Activated T-helper 1 cell treated with anti-CD3 and anti-CD28 coated beads, Interleukin-12 subunit alpha, Interleukin-12 subunit beta, Interleukin-2, Interleukin-4 antibody, amounts not matched to agents 30 ng/mL and 10 ng/mL and 1 ng/mL, durations not matched to agents 14 hours and 24 hours and 36 hours (primary cell): ENCODE measurements around the gene SGCD. TPM values are rescaled to one million over a fixed set of nuclear protein-coding genes. Genes with fewer than 3 reads are reported as not detected.

Experiments used
- DNase-seq: peaks from one replicate; pipeline ENCODE4 v3.0.0; 2021; ENCODE audit warnings: low spot score
- H3K27ac Mint-ChIP-seq: one replicate; pipeline ENCODE4 v1.8.0; 2021; ENCODE audit warnings: mild to moderate bottlenecking, mixed read lengths
- H3K27me3 Mint-ChIP-seq: one replicate; pipeline ENCODE4 v1.8.0; 2022; ENCODE audit warnings: mild to moderate bottlenecking, moderate library complexity, mixed read lengths; ENCODE audit not compliant: insufficient read depth
- H3K36me3 Mint-ChIP-seq: one replicate; pipeline ENCODE4 v1.8.0; 2021; ENCODE audit warnings: low read depth, mixed read lengths
- H3K4me1 Mint-ChIP-seq: one replicate; pipeline ENCODE4 v1.8.0; 2021; ENCODE audit warnings: low read depth, mixed read lengths
- H3K4me3 Mint-ChIP-seq: one replicate; pipeline ENCODE4 v1.8.0; 2021; ENCODE audit warnings: mild to moderate bottlenecking, moderate library complexity, mixed read lengths
- H3K9me3 Mint-ChIP-seq: one replicate; pipeline ENCODE4 v1.8.0; 2021; ENCODE audit warnings: mixed read lengths
- intact Hi-C: fragments of 100-400 bp; cut with micrococcal nuclease; formaldehyde crosslinking; loops from one replicate; pipeline ENCODE4 v1.15.1; 2024
- total RNA-seq: library from RNA; stranded (reverse); gene quantifications from 2 replicates; pipeline ENCODE4 v1.2.3, GENCODE V29; 2022

SGCD gene
- not detected in 2 replicates for total RNA-seq

- Mint-ChIP-seq H3K4me1 (no peaks in the 10 kb centered on the region), H3K9me3 (no peaks in the 10 kb centered on the region), H3K36me3 (no peaks in the 10 kb centered on the region), H3K27me3 (peaks cover 21% of the 10 kb centered on the region), H3K27ac (no peak within 1 kb of the TSS), H3K4me3 (no peak within 1 kb of the TSS)
- intact Hi-C loops, result no loop called here
- DNase-seq, result no peak
Measured at GRCh38 chr5:156326718-156327259, at the start of gene SGCD. Gene SGCD (plus strand): TSS chr5:156327164.

- Mint-ChIP-seq H3K27me3 (peaks cover 5% of the 10 kb centered on the region), H3K4me1 (no peaks in the 10 kb centered on the region)
- intact Hi-C loops, result no loop called here
Measured at GRCh38 chr5:156277290-156277689, 49.7 kb upstream of the SGCD start.

GRCh38 chr5:156295431-156295830, 31.5 kb upstream of the SGCD start:
- no peaks in the 10 kb centered on the region for H3K36me3 Mint-ChIP-seq
- DNase-seq, result no peak
- H3K27me3 Mint-ChIP-seq, result no peaks in the 10 kb centered on the region
- intact Hi-C loops, result no loop called here
- no peaks in the 10 kb centered on the region for H3K4me1 Mint-ChIP-seq
- no peak overlapping the region for H3K4me3 Mint-ChIP-seq
- peaks cover 3% of the 10 kb centered on the region for H3K9me3 Mint-ChIP-seq
- no peak overlapping the region for H3K27ac Mint-ChIP-seq

More at GRCh38 chr5:156277290-156277689, 49.7 kb upstream of the SGCD start:
- no peaks in the 10 kb centered on the region for H3K36me3 Mint-ChIP-seq
- H3K4me3 Mint-ChIP-seq, result no peak overlapping the region
- DNase-seq, result no peak
- no peak overlapping the region for H3K27ac Mint-ChIP-seq
- H3K9me3 Mint-ChIP-seq, result no peaks in the 10 kb centered on the region

- H3K4me1 Mint-ChIP-seq, result no peaks in the 10 kb centered on the region
- peaks cover 2% of the 10 kb centered on the region for H3K27me3 Mint-ChIP-seq
- DNase-seq, result no peak
- no peak overlapping the region for H3K27ac Mint-ChIP-seq
- H3K9me3 Mint-ChIP-seq, result peaks cover 7% of the 10 kb centered on the region
- no peaks in the 10 kb centered on the region for H3K36me3 Mint-ChIP-seq
- intact Hi-C loops, result no loop called here
- H3K4me3 Mint-ChIP-seq, result no peak overlapping the region
Measured at GRCh38 chr5:156310115-156310514, 16.8 kb upstream of the SGCD start.

- Mint-ChIP-seq H3K4me3 (no peak overlapping the region), H3K4me1 (no peaks in the 10 kb centered on the region), H3K27me3 (peaks cover 2% of the 10 kb centered on the region), H3K36me3 (no peaks in the 10 kb centered on the region), H3K27ac (no peak overlapping the region), H3K9me3 (peaks cover 4% of the 10 kb centered on the region)
- no peak for DNase-seq
- intact Hi-C loops, result no loop called here
Measured at GRCh38 chr5:156312897-156313694, 13.9 kb upstream of the SGCD start.

- Mint-ChIP-seq H3K4me3 (no peak overlapping the region), H3K36me3 (no peaks in the 10 kb centered on the region), H3K9me3 (no peaks in the 10 kb centered on the region), H3K27me3 (peaks cover 2% of the 10 kb centered on the region), H3K27ac (no peak overlapping the region), H3K4me1 (no peaks in the 10 kb centered on the region)
- DNase-seq, result no peak
- intact Hi-C loops, result no loop called here
Measured at GRCh38 chr5:156314416-156314815, 12.5 kb upstream of the SGCD start.

GRCh38 chr5:156322666-156323065, 4.3 kb upstream of the SGCD start:
- Mint-ChIP-seq H3K36me3 (no peaks in the 10 kb centered on the region), H3K4me1 (no peaks in the 10 kb centered on the region), H3K4me3 (no peak overlapping the region), H3K9me3 (no peaks in the 10 kb centered on the region), H3K27ac (no peak overlapping the region), H3K27me3 (peaks cover 17% of the 10 kb centered on the region)
- no peak for DNase-seq
- intact Hi-C loops, result no loop called here

GRCh38 chr5:156327296-156327695, 332 bp downstream of the SGCD start:
- intact Hi-C loops, result no loop called here

GRCh38 chr5:156328161-156328560, 1.2 kb downstream of the SGCD start:
- Mint-ChIP-seq H3K27me3 (peaks cover 16% of the 10 kb centered on the region), H3K4me1 (no peaks in the 10 kb centered on the region), H3K4me3 (no peak overlapping the region), H3K27ac (no peak overlapping the region), H3K36me3 (no peaks in the 10 kb centered on the region), H3K9me3 (no peaks in the 10 kb centered on the region)
- DNase-seq, result no peak
- intact Hi-C loops, result no loop called here

More at GRCh38 chr5:156327296-156327695, 332 bp downstream of the SGCD start:
- Mint-ChIP-seq H3K4me1 (no peaks in the 10 kb centered on the region), H3K36me3 (no peaks in the 10 kb centered on the region), H3K4me3 (no peak overlapping the region), H3K9me3 (no peaks in the 10 kb centered on the region), H3K27me3 (peaks cover 21% of the 10 kb centered on the region), H3K27ac (no peak overlapping the region)
- DNase-seq, result no peak

- intact Hi-C loops, result no loop called here
- DNase-seq, result no peak
- Mint-ChIP-seq H3K36me3 (no peaks in the 10 kb centered on the region), H3K4me3 (no peak overlapping the region), H3K27ac (no peak overlapping the region), H3K9me3 (no peaks in the 10 kb centered on the region), H3K27me3 (peaks cover 14% of the 10 kb centered on the region), H3K4me1 (no peaks in the 10 kb centered on the region)
Measured at GRCh38 chr5:156328766-156329165, 1.8 kb downstream of the SGCD start.

- Mint-ChIP-seq H3K27me3 (peaks cover 14% of the 10 kb centered on the region), H3K4me1 (no peaks in the 10 kb centered on the region), H3K9me3 (no peaks in the 10 kb centered on the region), H3K36me3 (no peaks in the 10 kb centered on the region), H3K27ac (no peak overlapping the region), H3K4me3 (no peak overlapping the region)
- no peak for DNase-seq
- intact Hi-C loops, result no loop called here
Measured at GRCh38 chr5:156329171-156329611, 2.2 kb downstream of the SGCD start.

GRCh38 chr5:156330141-156330870, 3.3 kb downstream of the SGCD start:
- no peak for DNase-seq
- Mint-ChIP-seq H3K27me3 (peaks cover 14% of the 10 kb centered on the region), H3K36me3 (no peaks in the 10 kb centered on the region), H3K4me1 (no peaks in the 10 kb centered on the region), H3K4me3 (no peak overlapping the region), H3K27ac (no peak overlapping the region), H3K9me3 (no peaks in the 10 kb centered on the region)
- intact Hi-C loops, result no loop called here

GRCh38 chr5:156331181-156331580, 4.2 kb downstream of the SGCD start:
- H3K36me3 Mint-ChIP-seq, result no peaks in the 10 kb centered on the region
- intact Hi-C loops, result no loop called here
- no peak overlapping the region for H3K4me3 Mint-ChIP-seq

More at GRCh38 chr5:156331181-156331580, 4.2 kb downstream of the SGCD start:
- DNase-seq, result no peak
- H3K27me3 Mint-ChIP-seq, result peaks cover 10% of the 10 kb centered on the region
- H3K9me3 Mint-ChIP-seq, result no peaks in the 10 kb centered on the region
- no peaks in the 10 kb centered on the region for H3K4me1 Mint-ChIP-seq
- H3K27ac Mint-ChIP-seq, result no peak overlapping the region
